ENCODE results near the gene NDUFS8. TPM values are rescaled to one million over a fixed set of nuclear protein-coding genes. Genes with fewer than 3 reads are reported as not detected.

Gene NDUFS8
- total RNA-seq, 1 donor from 2014 or later, result 126 TPM

DNA sequence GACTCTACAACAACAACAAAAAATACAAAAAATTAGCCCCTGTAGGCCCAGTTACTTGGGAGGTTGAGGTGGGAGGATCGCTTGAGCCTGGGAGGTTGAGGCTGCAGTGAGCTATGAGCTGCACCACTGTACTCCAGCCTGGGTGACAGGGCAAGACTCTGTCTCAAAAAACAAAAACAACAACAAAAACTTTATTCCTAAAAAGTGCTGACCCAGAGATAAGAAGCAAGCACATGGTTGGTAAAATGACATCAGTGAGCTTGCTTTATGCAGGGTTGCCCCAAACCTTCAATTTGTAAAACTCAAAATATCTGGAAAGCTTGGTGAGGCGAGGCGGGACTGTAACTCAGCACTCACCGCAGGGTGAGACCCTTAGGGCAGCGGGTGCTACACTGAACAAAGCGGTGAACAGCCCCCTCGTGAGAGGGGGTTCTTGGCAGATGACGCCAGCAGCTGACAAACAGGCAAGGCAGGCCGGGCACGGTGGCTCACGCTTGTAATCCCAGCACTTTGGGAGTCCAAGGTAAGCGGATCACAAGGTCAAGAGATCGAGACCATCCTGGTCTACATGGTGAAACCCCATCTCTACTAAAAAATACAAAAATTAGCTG, 4.9 kb downstream of the NDUFS8 start:
- intact Hi-C loops (cut with micrococcal nuclease), result no loop called here

GRCh38 chr11:68036141-68036716, 5.7 kb downstream of the NDUFS8 start:
- intact Hi-C loops (cut with micrococcal nuclease), result no loop called here

DNA sequence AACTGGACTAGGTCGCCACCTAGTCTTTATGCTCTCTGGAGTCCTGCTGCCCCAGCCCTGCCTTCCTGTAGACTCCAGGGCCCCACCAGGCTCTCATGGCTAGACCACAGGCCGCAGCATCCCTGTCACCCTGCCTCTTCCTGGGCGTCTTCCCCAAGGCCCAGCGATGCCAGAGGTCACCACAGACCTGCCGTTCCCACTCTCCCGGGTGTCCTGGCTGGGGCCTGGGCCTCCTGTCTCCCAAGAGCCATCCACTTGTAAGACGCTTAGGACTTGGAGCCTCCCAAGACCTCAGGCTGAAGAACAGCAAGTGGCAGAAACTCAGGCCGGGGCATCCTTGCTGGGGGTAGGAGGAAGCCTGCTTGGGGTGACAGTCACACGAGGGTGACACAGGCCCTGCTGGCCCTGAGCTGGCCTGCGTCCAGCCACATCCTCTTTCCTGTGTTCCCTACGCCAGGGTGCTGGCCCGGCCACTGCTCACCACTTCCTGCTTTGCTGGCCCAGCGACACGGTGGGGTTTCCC, 6.3 kb downstream of the NDUFS8 start:
- intact Hi-C loops (cut with micrococcal nuclease), result no loop called here

- intact Hi-C loops (cut with micrococcal nuclease), result no loop called here
Observed at GRCh38 chr11:68037411-68038225, 7.1 kb downstream of the NDUFS8 start.

DNA sequence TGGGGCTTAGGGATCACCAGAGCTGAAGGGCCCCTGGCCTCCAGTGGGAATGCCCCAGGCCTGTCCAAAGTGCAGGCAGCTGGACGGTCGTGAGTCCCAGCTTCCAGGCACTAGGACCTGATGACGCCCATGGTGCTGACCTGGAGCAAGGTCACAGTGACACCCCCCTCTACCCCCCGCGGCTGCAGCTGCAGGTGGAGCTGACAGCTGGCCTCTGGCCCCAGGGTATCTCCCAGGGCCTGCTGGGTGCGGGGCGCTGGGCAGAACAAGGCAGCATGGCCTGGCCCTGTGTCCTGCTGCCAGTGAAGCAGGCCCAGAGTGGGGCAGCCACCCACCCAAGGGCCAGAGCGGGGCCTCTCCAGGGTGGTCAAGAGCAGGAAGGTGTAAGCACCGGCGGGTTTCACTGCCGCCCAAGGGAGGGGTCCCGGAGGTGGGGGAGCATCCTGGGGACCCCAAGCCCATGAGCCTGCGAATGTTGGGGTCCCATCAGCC, 7.8 kb downstream of the NDUFS8 start:
- intact Hi-C loops (cut with micrococcal nuclease), result no loop called here

- intact Hi-C loops (cut with micrococcal nuclease), result no loop called here
Observed at GRCh38 chr11:68038718-68039525, 8.4 kb downstream of the NDUFS8 start, which contains the start of gene TCIRG1. Gene TCIRG1 (plus strand): TSS chr11:68039025. CDS start chr11:68041272, 2,247 bp downstream.

DNA sequence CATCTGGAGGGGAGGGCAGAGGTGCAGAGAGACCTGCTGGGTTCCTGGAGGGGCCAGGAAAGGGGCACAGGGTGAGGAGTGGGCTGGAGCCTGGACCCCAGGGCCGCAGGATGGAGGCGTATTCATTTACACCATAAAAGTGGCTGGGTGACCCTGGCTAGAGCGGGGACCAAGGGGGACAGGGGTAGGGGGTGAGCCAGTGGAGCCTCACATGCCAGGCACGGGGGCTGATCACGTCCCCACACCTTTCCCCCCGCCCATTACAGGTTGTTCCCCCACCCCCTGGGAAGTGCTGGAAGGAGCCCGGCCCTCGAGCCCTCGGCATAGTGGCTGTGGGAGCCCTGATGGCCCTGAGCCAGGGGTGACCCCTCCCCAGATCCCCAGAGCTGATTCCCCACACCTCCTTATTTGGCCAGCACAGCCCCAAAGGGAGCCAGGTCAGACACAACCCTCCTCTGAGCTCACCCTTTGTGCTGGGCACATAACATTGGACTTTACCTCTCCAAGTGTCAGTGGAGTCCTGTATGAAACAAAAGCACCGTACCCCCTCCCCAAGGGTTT, 9.1 kb downstream of the NDUFS8 start:
- intact Hi-C loops (cut with micrococcal nuclease), result loop anchor here (1.0 to 2.0 kb wide), 2 partner anchors 9 to 81 kb away; partner anchors contain the start of genes CHKA and NDUFS8

DNA sequence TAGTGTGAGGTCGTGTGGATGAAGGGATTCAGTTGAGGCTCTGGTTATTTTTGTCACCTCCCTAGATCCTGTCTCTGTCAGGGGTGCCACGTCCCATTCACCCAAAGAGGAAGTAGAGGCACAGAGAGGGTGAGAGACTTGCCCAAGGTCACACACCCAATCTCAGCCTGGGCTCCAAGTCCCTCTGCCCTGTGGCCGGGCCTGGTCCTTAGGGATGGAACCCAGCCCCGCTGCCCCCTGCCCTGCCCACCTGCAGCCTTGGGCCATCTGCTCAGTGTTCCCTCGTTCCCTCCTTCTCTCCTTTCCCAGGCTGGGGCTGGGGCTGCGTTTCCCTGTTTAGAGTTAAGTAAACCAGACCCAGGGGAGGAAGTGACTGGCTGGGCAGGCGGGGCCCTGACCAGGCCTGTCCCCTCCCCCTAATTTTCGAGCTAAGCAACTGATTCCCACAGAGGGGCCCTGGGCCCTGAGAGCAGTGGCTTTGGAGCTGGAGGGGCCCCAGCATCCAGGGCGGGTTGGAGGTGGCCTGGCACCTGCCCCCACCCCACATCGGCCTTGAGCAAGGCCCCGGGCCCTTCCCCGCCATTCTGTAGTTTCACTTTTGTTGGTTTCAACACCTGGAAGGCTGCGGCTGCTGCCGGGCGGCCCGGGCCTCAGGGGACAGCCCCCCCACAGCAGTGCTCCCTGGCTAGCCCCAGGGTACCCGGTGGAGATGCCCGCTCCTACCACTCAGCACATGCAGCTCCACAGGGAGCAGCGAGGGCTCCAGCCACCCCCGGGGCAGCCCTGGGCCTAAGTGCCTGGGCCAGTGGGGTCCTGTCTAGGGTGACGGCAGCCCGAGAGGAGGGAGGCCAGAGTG, 9.8 kb downstream of the NDUFS8 start:
- intact Hi-C loops (cut with micrococcal nuclease), result loop anchor here (1.0 to 2.0 kb wide), 2 partner anchors 10 to 80 kb away; partner anchors contain the start of genes CHKA and NDUFS8

DNA sequence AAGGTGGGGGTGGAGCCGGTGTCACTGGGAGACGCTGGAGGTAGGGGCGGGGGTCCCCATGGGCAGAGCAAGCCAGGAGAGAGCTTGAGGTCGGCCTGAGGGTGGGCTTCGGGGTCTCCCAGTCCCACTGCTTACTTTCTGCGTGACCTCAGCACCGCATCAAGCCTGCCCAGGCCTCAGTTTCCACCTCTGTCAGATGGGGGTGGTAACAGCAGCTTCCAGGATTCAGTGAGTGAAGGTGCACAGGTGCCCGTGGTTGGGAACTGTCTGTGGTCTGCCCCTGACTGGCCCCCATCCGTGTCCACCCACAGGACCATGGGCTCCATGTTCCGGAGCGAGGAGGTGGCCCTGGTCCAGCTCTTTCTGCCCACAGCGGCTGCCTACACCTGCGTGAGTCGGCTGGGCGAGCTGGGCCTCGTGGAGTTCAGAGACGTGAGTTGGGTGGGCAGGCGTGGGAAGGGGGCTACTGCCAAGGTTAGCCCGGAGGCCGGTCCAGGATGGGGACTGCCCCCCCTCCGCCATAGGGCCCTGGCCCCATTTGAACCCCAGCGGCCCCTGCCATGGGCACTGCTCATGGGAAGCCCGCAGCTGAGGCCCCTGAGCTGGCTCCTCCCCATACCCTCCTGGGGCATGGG, 10.6 kb downstream of the NDUFS8 start:
- intact Hi-C loops (cut with micrococcal nuclease), result loop anchor here (1.0 to 2.0 kb wide), 2 partner anchors 11 to 80 kb away; partner anchors contain the start of genes CHKA and NDUFS8

- intact Hi-C loops (cut with micrococcal nuclease), result loop anchor here (2.0 kb wide), 1 partner anchor 79 kb away; the partner anchor contains the start of gene CHKA
Observed at GRCh38 chr11:68041617-68042218, 11.2 kb downstream of the NDUFS8 start.

DNA sequence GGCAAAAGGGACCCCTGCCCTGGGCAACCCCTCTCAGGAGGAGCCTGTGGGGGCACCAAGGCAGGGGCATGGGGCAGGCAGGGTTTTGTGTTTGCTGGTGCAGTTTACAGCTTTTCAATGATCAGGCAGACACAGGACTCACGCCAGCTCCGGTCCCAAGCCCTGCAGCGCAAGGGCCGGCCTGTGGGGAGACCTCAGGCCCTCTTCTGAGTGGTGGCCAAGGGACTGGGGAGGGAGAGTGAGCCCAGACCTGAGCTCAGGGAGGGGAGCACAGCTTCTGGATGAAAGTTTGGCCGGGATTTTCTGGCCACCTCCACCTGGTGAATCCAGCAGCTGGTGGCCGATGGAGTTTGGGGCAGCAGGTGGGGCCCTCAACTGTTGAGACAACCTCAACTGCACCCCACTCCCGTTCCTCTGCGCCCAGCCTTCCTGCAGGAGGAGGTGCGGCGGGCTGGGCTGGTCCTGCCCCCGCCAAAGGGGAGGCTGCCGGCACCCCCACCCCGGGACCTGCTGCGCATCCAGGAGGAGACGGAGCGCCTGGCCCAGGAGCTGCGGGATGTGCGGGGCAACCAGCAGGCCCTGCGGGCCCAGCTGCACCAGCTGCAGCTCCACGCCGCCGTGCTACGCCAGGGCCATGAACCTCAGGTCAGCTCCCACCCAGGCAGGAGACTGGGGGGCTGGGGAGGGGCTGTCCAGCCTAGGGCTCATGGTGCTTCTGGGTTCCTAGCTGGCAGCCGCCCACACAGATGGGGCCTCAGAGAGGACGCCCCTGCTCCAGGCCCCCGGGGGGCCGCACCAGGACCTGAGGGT, 11.9 kb downstream of the NDUFS8 start:
- intact Hi-C loops (cut with micrococcal nuclease), result no loop called here

DNA sequence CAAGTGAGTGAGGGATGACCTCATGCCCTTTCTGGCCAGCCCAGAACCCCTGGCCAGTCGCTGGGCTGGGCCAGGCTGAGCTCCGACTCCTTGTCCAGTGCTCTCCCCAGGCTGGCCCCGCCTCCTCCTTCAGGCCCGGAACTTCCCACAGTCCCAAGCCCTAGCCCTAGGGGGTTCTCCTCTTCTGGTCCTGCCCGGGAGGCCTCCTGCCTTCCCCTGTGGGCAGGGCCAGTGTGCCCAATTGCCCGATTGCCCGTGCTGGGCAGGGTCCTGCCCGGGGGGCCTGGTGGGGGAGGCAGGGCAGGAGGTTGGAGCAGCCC, 12.5 kb downstream of the NDUFS8 start:
- intact Hi-C loops (cut with micrococcal nuclease), result no loop called here

- intact Hi-C loops (cut with micrococcal nuclease), result no loop called here
Observed at GRCh38 chr11:68043349-68044144, 13.1 kb downstream of the NDUFS8 start.

- intact Hi-C loops (cut with micrococcal nuclease), result no loop called here
Observed at GRCh38 chr11:68044145-68044813, 13.8 kb downstream of the NDUFS8 start.

DNA sequence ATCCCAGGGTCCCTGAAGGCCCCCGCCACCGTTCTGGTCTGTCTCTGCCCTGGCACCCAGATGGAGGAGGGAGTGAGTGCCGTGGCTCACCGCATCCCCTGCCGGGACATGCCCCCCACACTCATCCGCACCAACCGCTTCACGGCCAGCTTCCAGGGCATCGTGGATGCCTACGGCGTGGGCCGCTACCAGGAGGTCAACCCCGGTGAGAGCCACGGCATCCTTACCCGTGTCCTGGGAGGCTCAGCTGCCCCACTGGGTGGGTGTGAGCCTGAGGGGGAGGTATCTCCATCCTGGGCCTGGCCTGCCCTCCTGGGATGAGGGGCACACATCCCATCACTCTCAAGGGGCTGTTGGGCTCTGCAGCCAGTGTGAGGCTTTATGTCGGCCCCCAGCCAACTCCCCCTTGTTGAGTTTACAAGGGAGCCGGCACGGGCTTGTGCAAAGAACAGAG, 14.4 kb downstream of the NDUFS8 start:
- intact Hi-C loops (cut with micrococcal nuclease), result no loop called here

All from T-helper 1 cell treated with Interleukin-12 subunit alpha and Interleukin-12 subunit beta and Interleukin-4 antibody, amounts not matched to agents 30 ng/mL and 1 ng/mL, for 36 hours (primary cell).